ENCODE measurements around the gene RINL. TPM values are rescaled to one million over a fixed set of nuclear protein-coding genes. Genes with fewer than 3 reads are reported as not detected.
"Not testable (repeated sequence)": the region's sequence is repeated elsewhere in the genome, so short reads cannot be mapped to it uniquely, and the experiment has no call there.

Gene RINL
- polyA plus RNA-seq, 3 donors = 7.2 to 19.3 (median 13.5) TPM

- 73 to 86% (median 78%) methylated on average over 10 of the region's 10 CpGs for WGBS, 3 donors
- H3K27ac ChIP-seq (ENCODE audit: low read depth, low read length) = no peak overlapping the region
These were observed 30.8 kb upstream of the RINL start for GRCh38 chr19:38908911-38909310.

DNA sequence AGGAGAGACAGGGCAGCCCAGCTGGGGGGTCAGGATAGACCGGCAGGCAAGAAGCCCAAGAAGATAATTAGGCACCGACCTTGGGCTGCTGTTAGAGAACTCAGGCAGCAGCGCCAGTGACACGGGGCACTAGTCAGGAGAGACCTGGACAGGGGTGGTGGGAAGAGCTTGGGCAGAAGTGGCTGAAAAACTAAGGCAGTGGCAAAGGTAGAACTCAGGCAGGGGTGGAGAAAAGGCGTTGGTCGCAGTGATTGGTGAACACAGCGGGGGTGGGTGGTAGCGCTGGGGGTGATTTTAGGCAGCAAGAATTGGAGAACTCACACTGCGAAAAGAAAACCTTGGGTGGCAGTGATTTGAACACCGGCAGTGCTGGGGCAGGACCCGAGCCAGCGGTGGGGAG, 29.6 kb upstream of the RINL start:
- WGBS, 3 donors = 93 to 96% (median 95%) methylated on average over 12 of the region's 12 CpGs
- H3K27ac ChIP-seq (ENCODE audit: low read depth, low read length) = no peak overlapping the region

- H3K27ac ChIP-seq (ENCODE audit: low read depth, low read length) = no peak overlapping the region
- 93 to 95% (median 93%) methylated on average over 29 of the region's 29 CpGs for WGBS, 3 donors
These were observed 29.2 kb upstream of the RINL start for GRCh38 chr19:38907227-38907626.

GRCh38 chr19:38905620-38906019, 27.5 kb upstream of the RINL start:
- no peak overlapping the region for H3K27ac ChIP-seq (ENCODE audit: low read depth, low read length)
- 96 to 98% (median 96%) methylated on average over 4 of the region's 4 CpGs for WGBS, 3 donors

DNA sequence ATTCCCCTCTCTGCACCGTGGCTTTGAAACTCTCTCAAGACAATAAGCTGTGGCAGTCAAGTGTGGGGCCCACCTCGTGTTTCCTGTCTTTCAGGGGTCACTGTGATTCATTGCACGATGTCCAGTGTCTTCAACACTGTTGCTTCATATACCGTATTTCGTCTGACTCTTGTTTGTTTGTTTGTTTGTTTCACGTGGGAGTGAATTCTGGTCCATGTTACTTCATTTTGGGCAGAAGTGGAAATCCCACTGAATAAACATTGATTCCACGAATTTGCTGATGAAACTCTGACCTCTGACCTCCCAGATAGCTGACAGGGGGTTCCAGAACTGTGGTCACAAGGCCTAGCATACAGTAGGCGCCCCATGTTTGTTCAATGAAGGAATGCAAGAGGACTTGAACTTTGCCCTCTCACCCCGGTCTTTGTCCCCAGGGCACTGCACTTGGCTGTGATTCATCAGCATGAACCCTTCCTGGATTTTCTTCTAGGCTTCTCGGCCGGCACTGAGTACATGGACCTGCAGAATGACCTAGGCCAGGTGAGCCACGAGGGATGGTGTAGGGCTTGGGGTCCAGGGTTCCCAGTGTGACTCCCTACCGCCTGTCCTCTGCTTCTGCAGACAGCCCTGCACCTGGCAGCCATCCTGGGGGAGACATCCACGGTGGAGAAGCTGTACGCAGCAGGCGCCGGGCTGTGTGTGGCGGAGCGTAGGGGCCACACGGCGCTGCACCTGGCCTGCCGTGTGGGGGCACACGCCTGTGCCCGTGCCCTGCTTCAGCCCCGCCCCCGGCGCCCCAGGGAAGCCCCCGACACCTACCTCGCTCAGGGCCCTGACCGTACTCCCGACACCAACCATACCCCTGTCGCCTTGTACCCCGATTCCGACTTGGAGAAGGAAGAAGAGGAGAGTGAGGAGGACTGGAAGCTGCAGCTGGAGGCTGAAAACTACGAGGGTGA, 26.8 kb upstream of the RINL start:
- 86 to 88% (median 86%) methylated on average over 35 of the region's 35 CpGs for WGBS, 3 donors
- H3K27ac ChIP-seq (ENCODE audit: low read depth, low read length) = no peak overlapping the region

DNA sequence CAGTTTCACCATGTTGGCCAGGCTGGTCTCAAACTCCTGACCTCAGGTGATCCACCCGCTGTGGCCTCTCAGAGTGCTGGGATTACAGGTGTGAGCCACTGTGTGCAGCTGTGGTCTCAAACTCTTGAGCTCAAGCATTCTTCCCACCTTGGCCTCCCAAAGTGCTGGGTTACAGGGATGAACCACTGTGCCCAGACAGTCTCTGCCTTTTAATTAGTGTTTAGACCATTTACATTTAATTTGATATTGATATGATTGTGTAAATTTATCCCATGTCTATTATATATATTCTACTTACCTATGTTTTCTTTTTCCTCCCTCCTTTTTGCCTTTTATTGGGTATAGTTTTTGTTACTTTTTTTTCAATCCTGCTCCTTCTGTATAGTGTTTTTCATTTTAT, 23.6 kb upstream of the RINL start:
- H3K27ac ChIP-seq (ENCODE audit: low read depth, low read length) = no peak overlapping the region
- WGBS, 3 donors = 89 to 100% (median 98%) methylated on average over 1 of the region's 1 CpG

- H3K27ac ChIP-seq (ENCODE audit: low read depth, low read length) = no peak overlapping the region
- WGBS, 3 donors = 16 to 33% (median 31%) methylated on average over 3 of the region's 3 CpGs
These were observed 22.7 kb upstream of the RINL start for GRCh38 chr19:38900743-38901190.

GRCh38 chr19:38900202-38900629, 22.1 kb upstream of the RINL start:
- H3K27ac ChIP-seq (ENCODE audit: low read depth, low read length) = peak overlapping the region; percentile 48
- 2% methylated on average over 8 of the region's 8 CpGs for WGBS, 3 donors

DNA sequence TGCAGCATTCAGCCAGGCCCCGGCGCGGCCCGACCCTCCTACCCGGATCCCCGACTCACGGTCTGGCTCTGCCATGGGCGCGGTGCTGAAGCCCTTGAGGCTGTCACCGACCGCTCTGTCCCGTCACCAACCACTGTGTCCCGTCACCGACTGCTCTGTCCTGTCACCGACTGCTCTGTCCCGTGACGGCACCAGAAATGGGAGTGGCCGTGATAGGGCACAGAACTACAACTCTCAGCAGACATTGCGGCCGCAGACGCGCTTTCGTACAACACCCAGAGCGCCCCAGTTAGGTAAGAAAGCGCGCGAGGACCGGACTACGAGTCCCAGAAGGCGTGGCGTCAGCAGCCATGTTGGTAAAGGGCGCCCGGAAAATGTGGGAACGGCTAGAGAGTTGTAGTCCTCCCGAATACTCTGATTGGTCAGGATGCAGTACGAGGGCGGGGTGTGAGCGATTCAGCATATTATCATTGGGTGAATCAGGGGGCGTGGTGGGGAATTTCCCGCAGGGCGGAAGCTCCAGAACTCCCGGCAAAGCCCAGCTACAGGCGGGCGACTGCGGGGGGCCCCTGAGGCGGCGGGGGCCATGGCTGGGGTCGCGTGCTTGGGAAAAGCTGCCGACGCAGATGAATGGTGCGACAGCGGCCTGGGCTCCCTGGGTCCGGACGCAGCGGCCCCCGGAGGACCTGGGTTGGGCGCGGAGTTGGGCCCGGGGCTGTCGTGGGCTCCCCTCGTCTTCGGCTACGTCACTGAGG, 21.5 kb upstream of the RINL start, which contains the start of the genes NFKBIB and SIRT2:
TSS of gene NFKBIB (plus strand) at position 523 of the 755 bp plus-strand sequence. CDS start at position 587, 64 bp downstream.
TSS of gene SIRT2 (minus strand) at position 172 of the 755 bp plus-strand sequence. CDS start at position 75, 97 bp downstream.
- 0% methylated on average over 63 to 64 of the region's 64 CpGs for WGBS, 3 donors
- H3K27ac ChIP-seq (ENCODE audit: low read depth, low read length) = peak within 1 kb of the TSS; percentile 48

DNA sequence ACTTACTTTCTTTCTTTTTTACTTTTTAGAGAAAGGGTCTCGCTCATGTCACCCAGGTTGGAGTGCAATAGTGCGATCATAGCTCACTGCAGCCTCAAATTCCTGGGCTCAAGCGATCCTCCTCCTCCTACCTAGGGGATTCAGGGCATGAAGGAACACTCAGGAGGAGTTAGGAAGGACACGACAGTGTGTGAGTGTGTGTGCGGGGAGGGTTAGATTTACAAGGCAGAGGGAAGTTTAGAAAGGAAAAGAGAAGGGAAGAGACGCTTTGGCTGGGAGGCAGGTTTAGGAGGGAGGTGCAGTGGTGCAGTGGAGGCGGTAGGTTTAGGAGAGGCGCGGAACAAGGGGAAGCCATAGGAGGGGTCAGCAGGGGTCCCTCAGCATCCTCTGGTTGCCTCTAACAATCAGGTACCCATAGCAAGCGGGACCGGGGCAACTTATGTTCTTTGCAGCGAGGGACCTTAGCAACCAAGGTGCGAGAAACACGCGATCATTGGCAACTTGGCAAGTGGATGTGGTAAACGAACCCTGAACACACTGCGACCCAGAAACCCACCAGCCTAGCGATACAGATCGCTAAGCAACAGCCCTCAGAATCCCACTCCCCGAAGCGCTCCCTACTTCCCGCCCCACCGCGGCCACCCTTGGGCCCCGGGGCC, 20.8 kb upstream of the RINL start:
- H3K27ac ChIP-seq (ENCODE audit: low read depth, low read length) = peak overlapping the region; percentile 4
- 7 to 8% (median 7%) methylated on average over 23 to 25 of the region's 25 CpGs for whole genome bisulfite sequencing, 3 donors

- WGBS, 3 donors = 56 to 84% (median 56%) methylated on average over 9 of the region's 9 CpGs
- H3K27ac ChIP-seq (ENCODE audit: low read depth, low read length) = no peak overlapping the region
These were observed 16.9 kb upstream of the RINL start for GRCh38 chr19:38894968-38895367.

GRCh38 chr19:38893341-38893771, 15.3 kb upstream of the RINL start:
- 76 to 88% (median 82%) methylated on average over 14 of the region's 14 CpGs for WGBS, 3 donors
- H3K27ac ChIP-seq (ENCODE audit: low read depth, low read length) = no peak overlapping the region

- H3K27ac ChIP-seq (ENCODE audit: low read depth, low read length) = no peak overlapping the region
- 79 to 89% (median 81%) methylated on average over 5 of the region's 5 CpGs for WGBS, 3 donors
These were observed 14.8 kb upstream of the RINL start for GRCh38 chr19:38892841-38893240.

- H3K27ac ChIP-seq (ENCODE audit: low read depth, low read length) = no peak overlapping the region
- WGBS, 3 donors = 83 to 93% (median 92%) methylated on average over 6 of the region's 6 CpGs
These were observed 13.7 kb upstream of the RINL start for GRCh38 chr19:38891771-38892170.

DNA sequence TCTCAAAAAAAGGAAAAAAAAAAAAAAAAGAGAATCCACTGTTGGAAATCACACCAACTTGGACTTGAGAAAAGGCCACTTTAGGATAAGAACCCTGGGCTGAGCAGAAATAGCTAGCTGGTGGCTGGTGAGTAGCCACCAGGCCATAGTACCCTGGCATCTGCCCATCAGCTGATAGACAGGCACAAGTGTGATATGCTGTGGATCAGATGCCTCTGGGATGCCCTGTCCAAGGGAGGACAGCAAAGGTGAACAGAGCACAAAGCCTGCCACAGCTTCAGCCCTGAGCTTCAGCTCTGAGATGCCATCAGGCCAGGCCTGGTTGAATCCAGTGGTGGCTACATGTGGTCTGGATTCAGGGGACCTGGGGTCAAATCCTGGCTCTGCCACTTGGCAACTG, 12.6 kb upstream of the RINL start:
- H3K27ac ChIP-seq (ENCODE audit: low read depth, low read length) = no peak overlapping the region

- no peak overlapping the region for H3K27ac ChIP-seq (ENCODE audit: low read depth, low read length)
- WGBS, 3 donors = 89 to 94% (median 93%) methylated on average over 8 of the region's 8 CpGs
These were observed 11.7 kb upstream of the RINL start for GRCh38 chr19:38889803-38890202.

DNA sequence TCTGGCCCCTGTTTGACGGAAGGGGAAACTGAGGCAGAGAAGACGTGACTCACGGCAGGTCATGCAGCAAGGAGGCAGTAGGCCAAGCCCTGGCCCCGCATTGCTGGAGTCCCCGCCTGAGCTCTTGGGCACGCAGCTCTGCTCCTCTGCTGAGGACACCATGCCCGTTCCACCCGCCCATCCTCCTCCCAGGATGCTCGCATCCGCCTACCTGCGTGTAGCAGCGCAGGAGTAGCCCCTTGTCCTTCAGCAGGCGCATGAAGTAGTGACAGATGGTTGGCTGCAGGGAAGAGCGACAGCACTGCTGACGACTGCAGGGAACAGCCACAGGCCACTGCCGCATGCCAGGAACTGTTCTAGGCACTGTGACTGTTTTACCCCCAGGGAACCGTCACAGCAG, 10.8 kb upstream of the RINL start:
- WGBS, 3 donors = 88 to 96% (median 90%) methylated on average over 17 of the region's 17 CpGs
- H3K27ac ChIP-seq (ENCODE audit: low read depth, low read length) = no peak overlapping the region

GRCh38 chr19:38884691-38885090, 6.6 kb upstream of the RINL start:
- not testable (repeated sequence) for H3K27ac ChIP-seq (ENCODE audit: low read depth, low read length)
- WGBS, 3 donors = 96% methylated on average over 3 of the region's 3 CpGs

DNA sequence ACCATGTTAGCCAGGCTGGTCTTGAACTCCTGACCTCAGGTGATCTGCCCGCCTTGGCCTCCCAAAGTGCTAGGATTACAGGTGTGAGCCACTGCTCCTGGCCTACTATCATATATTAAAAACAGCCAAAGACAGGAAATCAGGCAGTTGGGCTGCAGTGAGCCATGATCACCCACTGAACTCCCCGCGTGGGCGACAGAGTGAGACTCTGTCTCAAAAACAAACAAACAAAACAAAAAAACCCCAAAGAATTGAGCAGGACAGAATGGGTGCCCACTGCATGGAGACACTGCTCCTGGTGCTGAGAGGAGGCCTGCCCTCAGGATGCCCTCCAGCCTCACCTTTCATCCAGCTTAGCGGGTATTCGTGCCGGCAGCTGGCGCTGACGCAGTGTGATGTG, 5.2 kb upstream of the RINL start:
- no peak overlapping the region for H3K27ac ChIP-seq (ENCODE audit: low read depth, low read length)
- WGBS, 3 donors = 93 to 96% (median 94%) methylated on average over 9 of the region's 9 CpGs

All from adipose tissue (tissue), 3 donors.